ENCODE results near the gene PIK3C2B.
"Not testable (repeated sequence)": the region's sequence is repeated elsewhere in the genome, so short reads cannot be mapped to it uniquely, and the experiment has no call there.

PIK3C2B gene

GRCh38 chr1:204506969-204507316, 12.3 kb upstream of the PIK3C2B start:
- peak in 53 of 56 donors; percentile 8 to 95 (median 71) for DNase-seq

DNA sequence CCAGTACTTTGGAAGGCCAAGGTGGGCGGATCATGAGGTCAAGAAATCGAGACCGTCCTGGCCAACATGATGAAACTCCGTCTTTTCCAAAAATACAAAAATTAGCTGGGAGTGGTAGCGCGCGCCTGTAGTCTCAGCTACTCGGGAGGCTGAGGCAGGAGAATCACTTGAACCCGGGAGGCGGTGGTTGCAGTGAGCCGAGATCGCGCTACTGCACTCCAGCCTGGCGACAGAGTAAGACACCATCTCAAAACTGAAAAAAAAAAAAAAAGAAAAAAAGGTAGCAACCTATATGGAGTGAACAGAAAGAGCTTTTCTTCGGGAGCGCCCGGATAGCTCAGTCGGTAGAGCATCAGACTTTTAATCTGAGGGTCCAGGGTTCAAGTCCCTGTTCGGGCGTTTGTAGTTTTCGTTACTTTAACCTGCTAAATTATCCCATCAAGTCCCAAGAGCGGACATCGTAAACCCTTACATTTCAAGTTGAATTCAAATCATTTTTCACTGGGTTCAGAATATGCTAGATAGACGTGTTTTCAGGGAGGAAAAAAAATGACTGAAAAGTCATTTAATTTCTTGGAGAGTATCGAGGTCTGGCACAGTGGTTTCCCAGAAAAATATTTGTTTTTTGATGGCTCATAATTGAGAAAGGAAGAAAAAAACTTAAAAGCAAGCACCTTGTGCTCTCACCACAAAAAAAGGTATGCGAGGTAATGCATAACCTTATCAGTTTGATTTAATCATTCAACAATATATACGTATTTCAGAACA, 11.8 kb upstream of the PIK3C2B start:
- DNase-seq, result peak in 49 of 56 donors; percentile 6 to 77 (median 41)

DNA sequence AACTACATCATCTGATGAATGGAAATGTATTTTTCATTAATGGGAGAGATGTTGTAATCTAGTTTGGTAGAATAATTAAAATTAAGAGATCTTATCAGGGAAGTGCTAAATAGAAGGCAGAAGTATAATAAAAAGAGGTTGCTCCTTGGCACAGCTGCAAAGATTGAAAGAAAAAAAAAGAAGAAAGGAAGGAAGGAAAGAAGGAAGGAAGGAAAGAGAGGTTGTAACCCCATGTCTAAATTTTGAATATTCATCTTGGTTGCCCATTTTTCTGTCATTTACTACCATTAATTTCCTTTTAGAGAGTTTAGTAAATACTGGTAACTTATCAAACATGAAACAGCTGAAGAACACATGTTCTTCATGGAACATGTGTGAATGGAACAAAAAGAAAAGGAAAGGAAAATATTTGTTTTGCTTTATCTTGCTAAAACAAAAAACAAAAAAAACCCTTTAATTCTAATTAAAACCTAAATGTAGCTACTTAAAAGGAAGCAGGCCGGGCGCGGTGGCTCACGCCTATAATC, 11.1 kb upstream of the PIK3C2B start:
- no peak for DNase-seq

DNA sequence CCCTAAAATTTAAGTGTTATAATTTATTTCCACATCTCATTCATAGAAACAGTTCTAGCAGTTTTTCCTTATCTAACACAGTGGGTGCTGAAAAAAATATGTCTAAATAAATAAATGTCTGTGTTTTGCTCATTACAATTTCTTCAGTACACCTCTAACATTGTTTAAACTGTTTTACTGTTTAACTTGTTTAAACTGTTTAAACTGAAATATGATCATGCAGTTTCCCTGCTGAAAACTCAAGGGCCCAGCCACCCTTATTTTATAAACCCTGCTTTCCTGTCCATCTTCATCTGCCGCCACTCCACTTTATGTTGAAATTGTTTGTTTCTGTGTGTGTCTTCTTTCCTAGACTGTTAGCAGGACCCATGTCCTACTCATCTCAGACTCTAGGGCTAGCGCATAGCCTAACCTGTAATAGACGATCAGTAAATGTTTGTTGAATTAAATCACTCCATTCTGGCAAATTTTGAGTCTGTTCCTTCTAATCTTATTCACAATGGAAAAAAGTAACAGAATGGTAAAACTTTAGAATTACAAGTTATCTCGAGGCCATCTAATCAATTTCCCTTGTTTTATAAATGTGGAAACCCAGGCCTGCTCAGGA, 9.4 kb upstream of the PIK3C2B start:
- no peak for DNase-seq

GRCh38 chr1:204503122-204503912, 8.7 kb upstream of the PIK3C2B start:
- DNase-seq, result peak in 3 of 56 donors; percentile 39 to 81 (median 47)

DNA sequence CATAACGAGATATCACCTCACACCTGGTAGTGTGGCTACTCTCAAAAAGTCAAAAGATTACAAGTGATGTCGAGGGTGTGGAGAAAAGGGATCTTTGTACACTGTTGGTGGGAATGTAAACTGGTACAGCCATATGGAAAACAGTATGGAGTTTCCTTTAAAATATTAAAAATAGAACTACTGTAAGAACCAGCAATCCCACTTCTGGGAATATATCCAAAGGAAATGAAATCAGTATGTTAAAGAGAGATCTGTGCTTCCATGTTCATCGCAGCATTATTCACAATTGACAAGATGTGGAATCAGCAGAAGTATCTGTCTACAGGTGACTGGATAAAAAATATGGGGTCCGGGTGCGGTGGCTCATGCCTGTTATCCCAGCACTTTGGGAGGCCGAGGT, 7.6 kb upstream of the PIK3C2B start:
- DNase-seq, result no peak

DNA sequence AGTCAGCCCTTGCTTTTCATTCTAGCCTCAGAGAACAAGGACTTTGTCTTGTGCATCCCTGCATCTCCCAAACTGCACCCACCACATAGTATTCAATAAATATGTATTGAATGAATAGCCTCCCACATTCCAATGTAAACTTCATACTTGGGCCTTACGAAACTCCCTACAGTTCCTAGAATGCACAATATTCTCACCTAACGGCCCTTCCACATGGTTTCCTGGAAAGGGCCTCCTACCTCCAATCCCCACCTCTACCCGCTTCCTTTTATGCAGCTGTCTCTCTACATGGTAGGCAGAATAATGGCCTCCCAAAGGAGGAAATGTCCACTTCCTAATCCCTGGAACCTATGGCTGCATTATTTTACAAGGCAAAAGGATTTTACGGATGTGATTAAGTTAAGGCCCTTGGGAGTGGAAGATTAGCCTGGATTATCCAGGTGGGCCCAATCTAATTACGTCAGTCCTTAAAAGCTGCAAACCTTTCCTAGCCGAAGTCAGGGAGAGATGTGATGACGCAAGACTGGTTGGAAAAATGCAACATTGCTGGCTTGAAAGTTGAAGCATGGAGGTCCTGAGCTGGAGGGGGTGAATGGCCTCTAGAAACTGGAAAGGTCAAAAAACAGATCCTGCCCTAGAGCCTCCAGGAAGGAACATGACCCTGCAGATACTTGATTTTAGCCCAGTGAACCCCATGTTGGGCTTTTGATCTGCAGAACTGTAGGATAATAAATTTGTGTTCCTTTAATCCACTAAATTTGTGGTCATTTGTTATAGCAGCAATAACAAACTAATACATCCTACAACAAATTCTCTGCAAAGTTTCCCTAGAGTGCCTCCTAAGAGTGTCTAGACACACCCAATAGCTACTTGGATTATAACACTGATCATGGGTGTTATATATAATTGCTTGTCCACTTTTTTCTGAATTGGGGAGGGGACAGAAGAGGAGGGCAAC, 5.2 kb upstream of the PIK3C2B start:
- DNase-seq, result no peak

- DNase-seq, result peak in 1 of 56 donors; percentile 14
Measured at GRCh38 chr1:204498981-204499380, 4.4 kb upstream of the PIK3C2B start.

- no peak for DNase-seq
Measured at GRCh38 chr1:204495777-204496176, 1.2 kb upstream of the PIK3C2B start.

GRCh38 chr1:204495078-204495753, 611 bp upstream of the PIK3C2B start:
- no peak for DNase-seq

GRCh38 chr1:204493984-204494280, 673 bp downstream of the PIK3C2B start:
- DNase-seq, result peak in 34 of 56 donors; percentile 18 to 81 (median 62)

- DNase-seq, result peak in 12 of 56 donors; percentile 26 to 70 (median 40)
Measured at GRCh38 chr1:204493145-204493983, 1.2 kb downstream of the PIK3C2B start.

- DNase-seq, result no peak
Measured at GRCh38 chr1:204491655-204492054, 3.0 kb downstream of the PIK3C2B start.

- no peak for DNase-seq
Measured at GRCh38 chr1:204487256-204487615, 7.4 kb downstream of the PIK3C2B start.

DNA sequence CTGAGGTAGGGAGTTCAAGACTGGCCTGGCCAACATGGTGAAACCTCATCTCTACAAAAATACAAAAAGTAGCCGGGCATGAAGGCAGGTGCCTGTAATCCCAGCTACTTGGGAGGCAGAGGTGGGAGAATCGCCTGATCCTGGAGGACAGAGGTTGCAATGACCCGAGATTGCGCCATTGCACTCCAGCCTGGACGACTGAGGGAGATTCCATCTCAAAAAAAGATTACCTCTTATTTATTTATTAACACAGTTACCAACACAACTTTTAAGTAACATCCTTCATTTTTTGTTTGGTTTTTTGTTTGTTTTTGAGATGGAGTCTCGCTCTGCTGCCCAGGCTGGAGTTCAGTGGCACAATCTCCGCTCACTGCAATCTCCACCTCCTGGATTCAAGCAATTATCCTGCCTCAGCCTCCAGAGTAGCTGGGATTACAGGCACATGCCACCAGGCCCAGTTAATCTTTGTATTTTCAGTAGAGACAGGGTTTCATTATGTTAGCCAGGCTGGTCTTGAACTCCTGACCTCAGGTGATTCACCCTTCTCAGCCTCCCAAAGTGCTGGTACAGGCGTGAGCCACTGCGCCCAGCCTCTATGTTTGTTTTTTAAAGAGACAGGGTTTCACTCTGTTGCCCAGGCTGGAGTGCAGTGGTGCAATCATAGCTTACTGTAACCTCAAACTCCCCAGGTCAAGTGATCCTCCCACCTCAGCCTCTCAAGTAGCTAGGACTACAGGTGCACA, 7.9 kb downstream of the PIK3C2B start:
- not testable (repeated sequence) for DNase-seq

- no peak for DNase-seq
Measured at GRCh38 chr1:204483791-204484190, 10.8 kb downstream of the PIK3C2B start.

DNA sequence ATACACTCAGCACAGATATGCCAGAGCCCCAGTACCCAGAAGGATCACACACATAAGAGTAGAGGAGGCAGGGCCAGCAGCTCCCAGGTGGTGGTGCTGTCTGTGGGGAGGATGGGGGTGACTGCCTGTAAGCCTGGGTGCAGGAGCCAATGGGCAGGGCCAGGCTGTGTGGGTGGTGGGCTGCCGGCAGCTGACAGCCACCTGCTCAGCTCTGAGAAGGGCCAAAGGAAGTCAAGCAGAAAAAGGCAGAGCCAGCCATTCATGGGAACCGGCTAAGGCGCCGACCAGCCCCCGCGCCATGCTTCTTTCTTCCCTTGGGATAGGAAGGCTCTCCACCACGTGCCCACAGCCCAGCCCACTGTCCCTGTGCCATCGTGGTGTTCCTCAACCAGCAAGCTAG, 14.1 kb downstream of the PIK3C2B start:
- DNase-seq, result peak in 1 of 56 donors; percentile 13

DNA sequence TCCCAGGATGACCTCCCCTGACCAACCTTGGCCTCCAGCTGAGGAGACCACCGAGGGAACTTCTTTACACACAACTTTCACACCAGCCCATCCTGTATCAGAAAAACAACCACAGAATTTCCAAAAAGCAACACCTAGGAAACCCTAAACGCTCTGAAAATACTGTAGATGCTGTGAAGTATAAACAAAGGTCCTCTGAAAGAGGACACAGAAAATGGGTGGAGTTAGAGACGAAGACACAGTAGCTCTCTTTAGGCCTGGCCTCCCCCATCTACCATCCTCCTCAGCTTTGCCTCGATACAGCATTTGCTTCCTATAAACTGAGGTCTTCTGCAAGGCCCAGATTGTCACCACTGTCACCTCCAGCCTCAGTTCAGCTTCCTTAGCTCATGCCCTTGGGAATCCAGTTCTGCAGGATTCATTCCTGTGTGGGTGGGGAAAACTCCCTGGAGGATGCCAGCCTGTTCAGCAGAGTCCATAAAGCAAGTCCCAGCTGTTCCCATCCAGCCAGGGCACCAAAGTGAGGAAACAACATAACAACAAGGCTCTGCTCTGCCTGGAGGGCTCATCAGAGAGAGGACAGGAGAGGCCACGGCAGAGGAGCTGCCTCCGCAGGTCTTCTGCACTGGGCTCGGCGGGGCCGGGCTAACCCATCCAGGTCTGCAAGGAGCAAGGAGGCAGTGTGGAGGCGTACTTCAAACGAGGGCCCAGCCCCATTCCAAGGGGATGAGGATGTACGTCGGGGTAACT, 15.0 kb downstream of the PIK3C2B start:
- no peak for DNase-seq

Measured in amygdala (tissue), 56 donors.